MM.1S (cell line): Measurements from ENCODE around the gene ARHGEF6.

Source experiments
- CTCF ChIP-seq: fragments of 300-600 bp; sonication (generic); IDR thresholded peaks from 2 replicates; pipeline ENCODE4 v1.5.1; 2016; ENCODE audit warnings: antibody characterized with exemption, low read length, mixed read lengths
- EZH2 ChIP-seq: fragments of 300-600 bp; sonication (generic); optimal IDR thresholded peaks from 2 replicates; pipeline ENCODE3; 2017; ENCODE audit warnings: low read depth, mild to moderate bottlenecking, antibody characterized with exemption, low read length, mixed read lengths

GRCh38 chrX:136667446-136668168, 113.1 kb downstream of the ARHGEF6 start:
- TF ChIP-seq CTCF (no peak), EZH2 (no peak)
